Measurements from ENCODE around the gene ADD2. TPM values are rescaled to one million over a fixed set of nuclear protein-coding genes. Genes with fewer than 3 reads are reported as not detected.

The ADD2 gene
- total RNA-seq, 1 donor from 2014 or later = 6.1 TPM

DNA sequence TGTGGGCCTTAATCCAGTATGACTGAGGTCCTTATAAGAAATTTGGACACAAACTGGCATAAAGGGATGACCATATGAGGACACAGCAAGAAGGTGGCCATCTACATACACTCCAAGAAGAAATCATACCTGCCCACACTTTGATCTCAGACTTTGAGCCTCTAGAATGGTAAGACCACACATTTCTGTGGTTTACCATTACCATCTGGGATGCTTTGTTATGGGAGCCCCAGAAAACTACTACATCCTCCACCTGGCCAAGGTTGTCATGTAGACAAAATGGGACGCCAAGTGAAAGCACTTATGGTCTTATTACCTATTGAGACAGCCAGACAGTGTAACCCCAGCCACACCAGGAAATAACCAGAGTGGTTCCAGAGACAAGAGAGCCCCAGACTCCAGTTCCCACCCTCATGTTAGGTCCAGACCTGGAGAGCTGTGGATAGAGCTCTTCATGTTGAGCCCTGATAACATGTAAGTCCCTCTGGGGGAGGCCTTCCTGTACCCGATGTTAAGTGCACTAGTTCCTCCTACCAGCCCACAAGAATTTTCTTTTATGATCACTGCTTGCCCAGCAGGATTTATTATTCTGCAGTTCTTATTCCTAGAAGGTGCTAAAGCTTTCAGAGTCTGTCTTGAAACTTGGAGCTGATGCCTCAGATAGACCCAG lies 4.6 kb upstream of the ADD2 start:
- no peaks in the 10 kb centered on the region for H3K36me3 Mint-ChIP-seq (ENCODE audit: low read depth)
- no peaks in the 10 kb centered on the region for H3K4me1 Mint-ChIP-seq
- H3K9me3 Mint-ChIP-seq = no peaks in the 10 kb centered on the region
- H3K4me3 Mint-ChIP-seq = no peak overlapping the region
- intact Hi-C loops (cut with micrococcal nuclease) = no loop called here
- no peak overlapping the region for H3K27ac Mint-ChIP-seq
- DNase-seq = no peak
- H3K27me3 Mint-ChIP-seq = peaks cover 62% of the 10 kb centered on the region

DNA sequence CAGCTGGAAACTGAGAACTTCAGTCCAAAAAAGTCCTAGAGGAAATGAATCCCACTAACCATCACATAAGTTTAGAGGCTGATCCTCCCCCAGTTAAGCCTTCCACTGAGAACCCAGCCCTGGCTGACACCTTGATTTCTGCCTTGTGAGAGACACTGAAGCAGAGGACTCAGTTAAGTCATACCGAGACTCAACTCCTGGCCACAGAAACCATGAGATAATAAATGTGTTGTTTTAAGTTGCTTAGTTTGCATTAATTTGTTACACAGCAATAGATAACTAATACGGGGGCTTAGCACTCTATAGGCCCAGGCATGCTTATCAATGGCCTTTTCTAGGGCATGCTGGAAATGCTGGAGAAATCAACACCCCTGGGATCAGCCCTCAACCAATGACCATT lies 3.4 kb upstream of the ADD2 start:
- Mint-ChIP-seq H3K9me3 (no peaks in the 10 kb centered on the region), H3K4me3 (no peak overlapping the region), H3K36me3 (ENCODE audit: low read depth) (no peaks in the 10 kb centered on the region), H3K4me1 (peaks cover 6% of the 10 kb centered on the region), H3K27me3 (peaks cover 63% of the 10 kb centered on the region), H3K27ac (no peak overlapping the region)
- DNase-seq = no peak
- intact Hi-C loops (cut with micrococcal nuclease) = no loop called here

DNA sequence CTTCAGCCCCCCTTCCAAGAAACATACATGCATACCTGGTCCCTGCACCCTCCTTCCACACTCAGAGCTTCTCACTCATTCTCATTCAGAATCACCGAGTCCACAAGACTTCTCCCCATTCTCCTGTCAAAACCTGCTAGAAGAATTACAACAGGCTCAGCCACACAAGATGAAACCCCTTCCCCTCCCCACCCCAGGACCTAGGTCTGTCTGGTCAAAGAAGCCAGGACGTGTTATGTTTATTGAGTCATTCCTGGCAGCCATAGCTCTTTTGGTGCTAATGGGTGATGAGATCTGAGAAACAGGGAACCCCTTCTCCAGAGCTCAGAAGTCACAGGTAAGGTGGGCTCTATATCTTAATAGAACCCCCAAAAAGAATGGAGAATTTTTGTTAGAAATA lies 1.4 kb upstream of the ADD2 start:
- H3K4me3 Mint-ChIP-seq = peak overlapping the region; percentile 59
- intact Hi-C loops (cut with micrococcal nuclease) = loop anchor here (5.0 kb wide), 1 partner anchor 112 kb away; no protein-coding TSS in a partner anchor
- peaks cover 58% of the 10 kb centered on the region for H3K27me3 Mint-ChIP-seq
- H3K4me1 Mint-ChIP-seq = peaks cover 10% of the 10 kb centered on the region
- no peak overlapping the region for H3K27ac Mint-ChIP-seq
- no peaks in the 10 kb centered on the region for H3K36me3 Mint-ChIP-seq (ENCODE audit: low read depth)
- H3K9me3 Mint-ChIP-seq = no peaks in the 10 kb centered on the region
- DNase-seq = no peak

DNA sequence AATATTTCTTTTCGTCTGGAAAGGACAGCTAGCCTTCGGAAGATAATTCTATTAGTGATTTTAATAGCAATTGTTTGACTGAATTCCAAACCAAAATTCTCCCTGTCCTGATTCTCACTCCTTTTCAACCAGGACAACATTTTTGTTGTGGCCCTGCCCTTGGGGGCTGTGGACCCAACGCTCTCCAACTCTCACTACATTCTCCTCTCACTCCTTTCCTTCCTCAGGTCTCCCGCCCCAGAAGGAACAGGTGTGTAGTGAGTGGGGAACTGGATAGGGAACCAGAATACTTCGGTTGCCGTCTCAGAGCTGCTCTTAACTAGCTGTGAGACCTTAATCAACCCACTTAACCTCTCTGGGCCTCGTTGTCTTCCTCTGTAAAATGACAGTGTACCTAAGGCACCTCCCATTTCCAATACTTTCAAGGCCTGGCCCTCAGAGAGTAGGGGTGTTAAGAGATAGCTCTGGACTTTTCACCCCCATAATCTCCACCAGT lies 638 bp upstream of the ADD2 start:
- no peak overlapping the region for H3K27ac Mint-ChIP-seq
- peak overlapping the region; percentile 59 for H3K4me3 Mint-ChIP-seq
- peaks cover 50% of the 10 kb centered on the region for H3K27me3 Mint-ChIP-seq
- no peak for DNase-seq
- H3K4me1 Mint-ChIP-seq = peaks cover 10% of the 10 kb centered on the region
- intact Hi-C loops (cut with micrococcal nuclease) = loop anchor here (5.0 kb wide), 1 partner anchor 111 kb away; no protein-coding TSS in a partner anchor
- H3K9me3 Mint-ChIP-seq = no peaks in the 10 kb centered on the region
- H3K36me3 Mint-ChIP-seq (ENCODE audit: low read depth) = no peaks in the 10 kb centered on the region

DNA sequence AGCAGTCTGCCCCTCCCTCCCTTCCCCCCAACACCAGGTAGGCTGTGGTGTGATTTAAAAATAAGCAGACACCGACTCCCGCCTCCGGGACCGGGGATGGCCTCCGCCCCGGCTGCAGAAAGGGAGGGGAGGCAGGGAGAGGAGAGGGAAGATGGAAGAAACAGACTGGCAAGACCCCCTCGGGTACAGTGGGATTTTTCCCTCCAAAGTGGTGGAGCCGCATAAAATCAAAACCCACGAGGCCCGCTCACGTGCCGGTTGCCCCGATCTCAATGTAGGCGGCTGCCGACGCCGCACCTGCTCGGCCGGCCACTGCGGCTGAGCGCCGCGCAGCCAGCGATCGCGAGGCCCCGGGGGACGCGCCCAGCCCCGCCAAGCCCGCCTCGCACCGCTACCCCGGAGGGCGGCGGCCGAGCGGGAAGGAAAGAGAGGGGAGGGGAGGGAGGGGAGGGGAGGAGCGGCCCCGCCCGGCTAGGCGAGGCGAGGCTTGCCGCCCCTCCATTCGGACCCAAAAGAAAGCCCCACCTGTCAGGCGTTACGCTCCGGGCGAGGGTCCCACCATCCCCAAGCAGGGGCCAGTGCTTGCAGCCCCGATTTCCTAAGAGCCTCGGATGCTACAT lies 811 bp downstream of the ADD2 start:
- intact Hi-C loops (cut with micrococcal nuclease) = loop anchor here (5.0 kb wide), 1 partner anchor 110 kb away; no protein-coding TSS in a partner anchor
- H3K9me3 Mint-ChIP-seq = no peaks in the 10 kb centered on the region
- peak; percentile 71 for DNase-seq
- H3K27me3 Mint-ChIP-seq = peaks cover 40% of the 10 kb centered on the region
- peak overlapping the region; percentile 89 for H3K4me3 Mint-ChIP-seq
- H3K27ac Mint-ChIP-seq = peak overlapping the region; percentile 62
- H3K4me1 Mint-ChIP-seq = peaks cover 10% of the 10 kb centered on the region
- H3K36me3 Mint-ChIP-seq (ENCODE audit: low read depth) = no peaks in the 10 kb centered on the region

DNA sequence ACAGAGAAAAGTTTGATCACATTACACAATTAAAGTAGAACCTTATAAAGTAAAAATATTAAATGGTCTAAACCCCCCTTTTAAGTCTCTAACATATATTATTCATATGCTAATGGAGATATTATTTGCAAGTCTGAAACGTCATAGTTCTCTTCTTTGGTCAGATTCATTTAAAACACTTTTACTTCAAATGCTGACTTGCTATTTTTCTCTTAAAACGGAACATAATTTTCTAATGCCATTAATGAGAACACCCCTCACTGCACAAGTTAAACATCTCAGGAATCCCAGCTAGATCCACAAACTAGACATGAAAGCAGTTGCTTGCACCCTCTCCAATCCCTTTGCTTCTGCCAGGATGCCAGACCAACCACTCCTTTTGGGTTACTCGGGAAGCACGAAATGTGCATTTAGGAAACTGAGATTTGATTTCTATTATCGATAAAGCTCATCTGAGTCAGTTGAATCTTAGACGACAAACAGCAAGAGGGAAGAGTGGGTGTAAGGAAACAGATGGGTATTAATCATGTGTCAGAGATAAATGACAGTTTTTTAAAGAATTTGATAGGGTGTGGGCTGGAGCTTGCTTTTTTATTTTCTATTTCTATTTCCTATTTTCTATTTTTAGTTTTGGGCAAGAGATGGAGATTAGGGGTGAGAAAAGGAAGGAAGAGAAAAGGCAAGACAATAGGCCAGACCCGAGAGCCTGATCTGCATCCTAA lies 1.5 kb downstream of the ADD2 start:
- peak overlapping the region; percentile 32 for H3K27ac Mint-ChIP-seq
- H3K27me3 Mint-ChIP-seq = peaks cover 40% of the 10 kb centered on the region
- peak overlapping the region; percentile 82 for H3K4me3 Mint-ChIP-seq
- no peaks in the 10 kb centered on the region for H3K9me3 Mint-ChIP-seq
- DNase-seq = no peak
- no peaks in the 10 kb centered on the region for H3K36me3 Mint-ChIP-seq (ENCODE audit: low read depth)
- H3K4me1 Mint-ChIP-seq = peaks cover 10% of the 10 kb centered on the region
- intact Hi-C loops (cut with micrococcal nuclease) = loop anchor here (5.0 kb wide), 1 partner anchor 109 kb away; no protein-coding TSS in a partner anchor

DNA sequence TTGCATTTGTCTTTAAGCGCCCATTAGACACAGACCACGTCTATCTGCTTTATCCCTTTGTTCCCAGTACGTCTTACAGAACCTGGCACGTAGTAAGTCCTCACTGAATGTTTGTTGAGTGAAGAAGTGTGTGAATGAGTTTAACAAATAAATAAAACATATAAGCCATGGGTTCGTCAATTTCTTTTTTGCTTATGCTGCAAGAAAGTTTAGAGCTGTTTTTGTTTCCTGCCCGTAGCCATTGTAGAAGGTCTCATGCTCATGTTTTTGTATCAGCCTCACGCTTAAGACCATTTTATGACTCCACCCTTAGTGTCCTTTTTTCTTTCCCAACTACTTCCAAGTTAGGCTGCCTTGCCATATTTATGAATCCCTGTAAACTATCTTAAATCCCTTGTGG lies 2.5 kb downstream of the ADD2 start:
- Mint-ChIP-seq H3K36me3 (ENCODE audit: low read depth) (no peaks in the 10 kb centered on the region), H3K27ac (no peak overlapping the region), H3K9me3 (no peaks in the 10 kb centered on the region), H3K4me3 (no peak overlapping the region), H3K4me1 (peaks cover 10% of the 10 kb centered on the region), H3K27me3 (peaks cover 35% of the 10 kb centered on the region)
- no peak for DNase-seq
- intact Hi-C loops (cut with micrococcal nuclease) = loop anchor here (5.0 kb wide), 1 partner anchor 108 kb away; no protein-coding TSS in a partner anchor

DNA sequence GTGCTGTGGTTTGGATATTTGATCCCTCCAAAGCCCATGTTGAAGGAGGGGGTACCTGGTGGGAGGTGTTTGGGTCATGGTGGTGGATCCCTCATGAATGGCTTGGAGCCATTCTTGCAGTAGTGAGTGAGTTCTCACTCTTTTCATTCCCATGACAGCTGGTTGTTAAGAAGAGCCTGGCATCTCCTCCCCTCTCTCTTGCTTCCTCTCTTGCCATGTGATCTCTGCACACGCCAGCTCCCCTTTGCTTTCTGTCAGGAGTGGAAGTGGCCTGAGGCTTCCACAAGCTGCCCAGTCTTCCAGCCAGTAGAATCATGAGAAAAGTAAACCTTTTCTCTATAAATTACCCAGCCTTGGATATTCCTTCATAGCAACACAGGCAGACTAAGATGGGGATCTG lies 8.6 kb downstream of the ADD2 start:
- no peak overlapping the region for H3K4me3 Mint-ChIP-seq
- H3K9me3 Mint-ChIP-seq = no peaks in the 10 kb centered on the region
- H3K36me3 Mint-ChIP-seq (ENCODE audit: low read depth) = no peaks in the 10 kb centered on the region
- intact Hi-C loops (cut with micrococcal nuclease) = no loop called here
- H3K27me3 Mint-ChIP-seq = peaks cover 4% of the 10 kb centered on the region
- DNase-seq = no peak
- no peaks in the 10 kb centered on the region for H3K4me1 Mint-ChIP-seq
- no peak overlapping the region for H3K27ac Mint-ChIP-seq

DNA sequence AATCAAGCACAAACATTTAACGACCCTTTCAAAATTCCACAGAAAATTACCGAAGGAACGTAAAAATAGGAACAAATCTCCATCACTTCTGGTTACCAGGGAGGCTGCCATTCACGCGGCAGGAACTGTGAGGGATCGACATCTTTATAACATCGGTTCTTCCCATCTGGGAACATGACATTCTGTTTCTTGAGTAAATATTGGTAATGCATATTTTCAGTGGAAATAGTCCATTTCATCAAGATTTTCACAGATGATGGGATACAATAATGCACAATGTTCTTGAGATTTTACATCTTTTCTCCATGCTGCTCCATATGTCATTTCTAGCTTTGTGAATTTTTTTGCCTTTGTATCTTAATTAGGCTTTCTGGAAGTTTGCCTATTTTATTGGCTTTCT lies 10.0 kb downstream of the ADD2 start:
- intact Hi-C loops (cut with micrococcal nuclease) = no loop called here
- Mint-ChIP-seq H3K4me1 (no peaks in the 10 kb centered on the region), H3K27me3 (peaks cover 4% of the 10 kb centered on the region), H3K27ac (no peak overlapping the region), H3K4me3 (no peak overlapping the region), H3K36me3 (ENCODE audit: low read depth) (no peaks in the 10 kb centered on the region), H3K9me3 (no peaks in the 10 kb centered on the region)
- no peak for DNase-seq

GRCh38 chr2:70757360-70757759 lies 10.6 kb downstream of the ADD2 start:
- H3K4me3 Mint-ChIP-seq = no peak overlapping the region
- peaks cover 4% of the 10 kb centered on the region for H3K27me3 Mint-ChIP-seq
- intact Hi-C loops (cut with micrococcal nuclease) = no loop called here
- no peaks in the 10 kb centered on the region for H3K4me1 Mint-ChIP-seq
- H3K9me3 Mint-ChIP-seq = no peaks in the 10 kb centered on the region
- H3K36me3 Mint-ChIP-seq (ENCODE audit: low read depth) = no peaks in the 10 kb centered on the region
- H3K27ac Mint-ChIP-seq = no peak overlapping the region
- no peak for DNase-seq

DNA sequence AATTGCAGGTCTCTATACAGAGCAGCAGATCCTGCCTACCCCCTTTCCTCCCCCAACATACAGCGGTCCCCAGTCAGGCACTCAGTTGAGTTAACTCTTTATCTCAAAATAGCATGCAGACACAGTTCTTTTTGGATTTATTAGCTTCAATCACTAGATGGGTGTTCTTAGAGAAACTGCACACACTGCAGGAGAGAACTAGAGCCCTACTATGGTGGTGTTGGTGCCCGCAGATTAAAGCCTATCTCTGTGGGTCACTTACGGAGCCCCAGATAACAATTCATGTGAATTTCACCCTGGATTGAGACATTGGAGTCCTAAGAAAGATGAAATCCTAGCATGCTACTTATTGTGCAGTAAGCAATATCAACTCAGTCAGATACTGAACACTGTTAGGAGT lies 11.9 kb downstream of the ADD2 start:
- Mint-ChIP-seq H3K36me3 (ENCODE audit: low read depth) (no peaks in the 10 kb centered on the region), H3K4me1 (no peaks in the 10 kb centered on the region), H3K9me3 (no peaks in the 10 kb centered on the region), H3K27me3 (peaks cover 4% of the 10 kb centered on the region), H3K4me3 (no peak overlapping the region), H3K27ac (no peak overlapping the region)
- intact Hi-C loops (cut with micrococcal nuclease) = no loop called here
- no peak for DNase-seq

DNA sequence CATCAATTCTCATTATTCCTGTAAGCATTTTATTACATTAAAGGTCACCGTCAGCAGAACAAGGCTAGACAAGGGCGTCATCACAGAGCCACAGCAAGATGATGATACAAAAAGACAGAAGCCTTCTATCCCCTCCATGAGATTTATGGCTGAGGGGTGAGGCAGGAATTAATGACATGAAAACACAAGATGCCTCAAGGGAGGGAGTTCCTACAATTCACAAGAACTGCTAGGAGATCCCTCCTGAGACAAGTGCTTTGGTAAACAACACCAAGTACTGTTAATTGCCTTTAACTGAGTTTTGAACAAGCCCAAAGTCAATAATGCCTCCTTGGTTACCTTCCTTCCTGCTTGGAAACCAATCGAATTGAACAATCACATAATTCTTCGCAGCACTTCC lies 14.1 kb downstream of the ADD2 start:
- intact Hi-C loops (cut with micrococcal nuclease) = no loop called here
- Mint-ChIP-seq H3K27ac (no peak overlapping the region), H3K27me3 (peaks cover 4% of the 10 kb centered on the region), H3K36me3 (ENCODE audit: low read depth) (no peaks in the 10 kb centered on the region), H3K9me3 (peaks cover 2% of the 10 kb centered on the region), H3K4me1 (no peaks in the 10 kb centered on the region), H3K4me3 (no peak overlapping the region)
- DNase-seq = no peak

- peaks cover 4% of the 10 kb centered on the region for H3K27me3 Mint-ChIP-seq
- intact Hi-C loops (cut with micrococcal nuclease) = no loop called here
- H3K4me3 Mint-ChIP-seq = no peak overlapping the region
- H3K36me3 Mint-ChIP-seq (ENCODE audit: low read depth) = no peaks in the 10 kb centered on the region
- no peak overlapping the region for H3K27ac Mint-ChIP-seq
- no peak for DNase-seq
- peaks cover 4% of the 10 kb centered on the region for H3K9me3 Mint-ChIP-seq
- no peaks in the 10 kb centered on the region for H3K4me1 Mint-ChIP-seq
Observed at GRCh38 chr2:70753031-70753430, 15.0 kb downstream of the ADD2 start.

DNA sequence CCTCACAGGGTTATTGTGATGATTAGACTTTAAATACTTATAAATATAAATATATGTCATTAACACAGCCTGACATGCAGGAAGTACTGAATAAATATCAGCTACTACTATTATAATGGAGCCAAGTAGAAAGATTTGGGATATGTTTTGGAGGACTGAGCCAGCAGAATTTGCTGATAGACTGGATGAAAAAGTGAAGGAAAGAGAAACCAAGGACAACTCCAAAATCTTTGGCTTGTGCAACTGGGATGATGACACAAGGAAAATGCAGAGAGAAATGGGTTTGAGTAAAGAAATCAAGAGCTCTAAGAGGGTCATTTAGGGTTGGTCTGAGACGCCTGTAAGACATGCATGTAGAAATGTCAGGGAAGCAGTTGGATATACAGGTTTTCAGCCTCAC lies 15.6 kb downstream of the ADD2 start:
- Mint-ChIP-seq H3K4me3 (no peak overlapping the region), H3K27me3 (peaks cover 4% of the 10 kb centered on the region), H3K4me1 (no peaks in the 10 kb centered on the region), H3K36me3 (ENCODE audit: low read depth) (no peaks in the 10 kb centered on the region), H3K27ac (no peak overlapping the region), H3K9me3 (peaks cover 4% of the 10 kb centered on the region)
- intact Hi-C loops (cut with micrococcal nuclease) = no loop called here
- no peak for DNase-seq

All from activated CD4-positive, alpha-beta T cell treated with anti-CD3 and anti-CD28 coated beads, Interleukin-2, amount 10 ng/mL, durations not matched to agents 24 days and 14 days (primary cell).